ENCODE results near the gene STAG3. TPM values are rescaled to one million over a fixed set of nuclear protein-coding genes. Genes with fewer than 3 reads are reported as not detected.
"Not testable (repeated sequence)": the region's sequence is repeated elsewhere in the genome, so short reads cannot be mapped to it uniquely, and the experiment has no call there.

STAG3 gene
- total and polyA plus RNA-seq, 7 experiments from 2014 or later: 2.4 to 24.6 (median 9.0) TPM

DNA sequence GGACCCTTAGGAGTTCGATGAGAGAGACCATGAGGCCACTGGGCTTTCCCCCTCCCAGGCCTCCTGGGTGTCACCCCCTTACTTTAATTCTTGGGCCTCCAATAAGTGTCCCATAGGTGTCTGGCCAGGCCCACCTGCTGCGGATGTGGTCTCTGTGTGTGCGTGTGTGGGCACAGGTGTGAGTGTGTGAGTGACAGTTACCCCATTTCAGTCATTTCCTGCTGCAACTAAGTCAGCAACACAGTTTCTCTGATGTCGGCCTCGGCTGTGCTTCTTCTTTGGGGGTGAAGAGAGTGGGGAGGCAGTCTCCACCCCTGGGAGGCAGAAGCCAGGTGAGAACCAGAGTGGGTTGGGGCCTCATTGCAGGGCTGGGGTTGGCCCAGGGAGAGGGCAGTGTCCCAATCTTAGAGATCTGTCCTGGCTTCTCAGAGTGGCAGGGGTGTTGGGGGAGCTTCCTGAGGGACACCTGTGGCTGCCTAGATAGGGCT is 43.6 kb downstream of the STAG3 start:
- peak; percentile 79 for ATAC-seq
- POLR2A ChIA-PET: interaction anchor here (0.5 to 4.4 kb wide), 27 partner anchors 10 to 215 kb away, joined by 3 to 30 read pairs (median 4); partner anchors contain the start of genes AP4M1, GAL3ST4, LAMTOR4 and MBLAC1
- Mint-ChIP-seq H3K27ac (peak overlapping the region; percentile 96 to 100 (median 99)), H3K27me3 (no peaks in the 10 kb centered on the region), H3K9me3 (peaks cover 0 to 5% (median 0%) of the 10 kb centered on the region in 11 donors), H3K36me3 (peaks cover 0 to 38% (median 9%) of the 10 kb centered on the region in 5 donors), H3K4me1 (peaks cover 35 to 74% (median 66%) of the 10 kb centered on the region in 7 donors), H3K4me3 (peak overlapping the region; percentile 81 to 99 (median 97))
- CTCF ChIA-PET: interaction anchor here (1.2 to 6.5 kb wide), 6 partner anchors 13 to 215 kb away, joined by 3 to 84 read pairs (median 4); partner anchors contain the start of genes GAL3ST4 and PPP1R35
- peak; percentile 33 to 90 (median 87) for DNase-seq
- intact Hi-C loops (cut with micrococcal nuclease): loop anchor here (1.0 to 5.0 kb wide), 14 partner anchors 51 to 224 kb away; partner anchors contain the start of genes LAMTOR4 (in 2 of the 2), MBLAC1 (in 2 of the 2), ZCWPW1 (in 2 of the 2) and CNPY4 (in 1 of the 2)
- Histone ChIP-seq H3K27me3 (ENCODE audit: control insufficient read depth in 2 of 2, insufficient read depth in 2 of 2, low read length in 2 of 2) (no peaks in the 10 kb centered on the region), H3K4me3 (ENCODE audit: low read length) (peak overlapping the region; percentile 81), H3K4me1 (ENCODE audit: control insufficient read depth in 2 of 2, insufficient read depth in 2 of 2, low read length in 2 of 2) (peaks cover 38 to 45% of the 10 kb centered on the region in 2 donors), H3K9me3 (ENCODE audit: control insufficient read depth in 2 of 3, low read length in 3 of 3) (no peaks in the 10 kb centered on the region), H3K27ac (ENCODE audit: low read depth, low read length) (peak overlapping the region; percentile 99), H3K36me3 (ENCODE audit: control insufficient read depth in 2 of 3, insufficient read depth in 3 of 3, low read length in 3 of 3) (peaks cover 0 to 28% (median 14%) of the 10 kb centered on the region in 3 experiments)

DNA sequence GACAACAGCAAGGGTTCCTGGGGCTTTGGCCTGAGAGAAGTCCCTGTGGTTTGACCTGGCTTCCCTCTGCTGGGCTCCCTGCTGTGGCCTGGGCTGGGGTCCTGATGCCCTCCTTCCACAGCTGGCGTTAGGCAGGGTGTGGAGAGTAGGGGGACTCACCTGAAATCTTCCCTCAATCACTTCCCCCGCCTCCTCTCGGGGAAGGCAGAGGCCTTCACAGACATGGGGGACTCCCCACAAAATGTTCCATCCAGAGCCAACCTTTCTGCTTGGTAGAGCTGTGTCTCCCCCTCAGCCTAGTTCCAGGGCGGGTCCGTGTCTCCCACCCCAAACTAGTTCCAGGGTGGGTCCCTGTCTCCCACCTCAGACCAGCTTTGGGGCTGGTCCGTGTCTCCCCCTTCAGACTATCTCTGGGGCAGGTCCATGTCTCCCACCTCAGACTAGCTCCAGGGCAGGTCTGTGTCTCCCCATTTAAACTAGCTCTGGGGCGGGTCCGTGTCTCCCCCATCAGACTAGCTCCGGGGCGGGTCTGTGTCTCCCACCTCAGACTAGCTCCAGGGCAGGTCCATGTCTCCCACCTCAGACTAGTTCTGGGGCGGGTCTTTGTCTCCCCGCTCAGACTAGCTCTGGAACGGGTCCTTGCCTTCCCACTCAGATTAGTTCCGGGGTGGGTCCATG is 44.2 kb downstream of the STAG3 start:
- intact Hi-C loops (cut with micrococcal nuclease): loop anchor here (1.0 to 5.0 kb wide), 14 partner anchors 50 to 225 kb away; partner anchors contain the start of genes LAMTOR4 (in 2 of the 2), MBLAC1 (in 2 of the 2), ZCWPW1 (in 2 of the 2) and CNPY4 (in 1 of the 2)
- H3K4me3 Mint-ChIP-seq: peak overlapping the region; percentile 81 to 99 (median 97)
- ATAC-seq (no peak), DNase-seq (peak in 2 of 9 donors; percentile 27 to 75)
- Histone ChIP-seq H3K9me3 (ENCODE audit: control insufficient read depth in 2 of 3, low read length in 3 of 3) (no peaks in the 10 kb centered on the region), H3K27me3 (ENCODE audit: control insufficient read depth in 2 of 2, insufficient read depth in 2 of 2, low read length in 2 of 2) (no peaks in the 10 kb centered on the region), H3K4me1 (ENCODE audit: control insufficient read depth in 2 of 2, insufficient read depth in 2 of 2, low read length in 2 of 2) (peaks cover 36 to 45% of the 10 kb centered on the region in 2 donors), H3K27ac (ENCODE audit: low read depth, low read length) (peak overlapping the region; percentile 99), H3K4me3 (ENCODE audit: low read length) (peak overlapping the region; percentile 81), H3K36me3 (ENCODE audit: control insufficient read depth in 2 of 3, insufficient read depth in 3 of 3, low read length in 3 of 3) (peaks cover 0 to 28% (median 14%) of the 10 kb centered on the region in 3 experiments)
- ChIA-PET POLR2A (interaction anchor here (0.6 to 3.3 kb wide), 20 partner anchors 11 to 587 kb away, joined by 3 to 17 read pairs (median 4); partner anchors contain the start of genes GAL3ST4, LAMTOR4, MBLAC1 and MEPCE), CTCF (interaction anchor here (0.7 to 2.4 kb wide), 5 partner anchors 14 to 215 kb away, joined by 4 to 18 read pairs (median 4); partner anchors contain the start of gene PPP1R35)
- peaks cover 0 to 5% (median 0%) of the 10 kb centered on the region in 11 donors for H3K9me3 Mint-ChIP-seq
- H3K27me3 Mint-ChIP-seq: no peaks in the 10 kb centered on the region
- H3K36me3 Mint-ChIP-seq: peaks cover 0 to 38% (median 9%) of the 10 kb centered on the region in 5 donors
- peaks cover 35 to 72% (median 63%) of the 10 kb centered on the region in 7 donors for H3K4me1 Mint-ChIP-seq
- peak overlapping the region; percentile 96 to 100 (median 99) for H3K27ac Mint-ChIP-seq

GRCh38 chr7:100222445-100223132 is 44.9 kb downstream of the STAG3 start:
- CTCF ChIA-PET: interaction anchor here (0.9 to 2.4 kb wide), 3 partner anchors 15 to 84 kb away, joined by 4 to 18 read pairs (median 4); no protein-coding TSS in a partner anchor
- DNase-seq: no peak
- Mint-ChIP-seq H3K9me3 (peaks cover 0 to 5% (median 0%) of the 10 kb centered on the region in 11 donors), H3K36me3 (peaks cover 0 to 38% (median 9%) of the 10 kb centered on the region in 5 donors), H3K27me3 (no peaks in the 10 kb centered on the region), H3K4me3 (peak overlapping the region; percentile 81 to 99 (median 97)), H3K4me1 (peaks cover 28 to 68% (median 56%) of the 10 kb centered on the region in 7 donors), H3K27ac (peak overlapping the region; percentile 96 to 100 (median 99))
- POLR2A ChIA-PET: interaction anchor here (0.6 to 1.7 kb wide), 16 partner anchors 10 to 586 kb away, joined by 3 to 8 read pairs (median 3); partner anchors contain the start of genes PPP1R35 and ZCWPW1
- no peak for ATAC-seq
- Histone ChIP-seq H3K36me3 (ENCODE audit: control insufficient read depth in 2 of 3, insufficient read depth in 3 of 3, low read length in 3 of 3) (peaks cover 0 to 28% (median 14%) of the 10 kb centered on the region in 3 experiments), H3K4me3 (ENCODE audit: low read length) (peak overlapping the region; percentile 81), H3K27me3 (ENCODE audit: control insufficient read depth in 2 of 2, insufficient read depth in 2 of 2, low read length in 2 of 2) (no peaks in the 10 kb centered on the region), H3K27ac (ENCODE audit: low read depth, low read length) (peak overlapping the region; percentile 99), H3K9me3 (ENCODE audit: control insufficient read depth in 2 of 3, low read length in 3 of 3) (no peaks in the 10 kb centered on the region), H3K4me1 (ENCODE audit: control insufficient read depth in 2 of 2, insufficient read depth in 2 of 2, low read length in 2 of 2) (peaks cover 30 to 41% of the 10 kb centered on the region in 2 donors)
- intact Hi-C loops (cut with micrococcal nuclease): loop anchor here (5.0 kb wide), 3 partner anchors 75 to 225 kb away; partner anchors contain the start of gene LAMTOR4 (in 1 of the 2)

DNA sequence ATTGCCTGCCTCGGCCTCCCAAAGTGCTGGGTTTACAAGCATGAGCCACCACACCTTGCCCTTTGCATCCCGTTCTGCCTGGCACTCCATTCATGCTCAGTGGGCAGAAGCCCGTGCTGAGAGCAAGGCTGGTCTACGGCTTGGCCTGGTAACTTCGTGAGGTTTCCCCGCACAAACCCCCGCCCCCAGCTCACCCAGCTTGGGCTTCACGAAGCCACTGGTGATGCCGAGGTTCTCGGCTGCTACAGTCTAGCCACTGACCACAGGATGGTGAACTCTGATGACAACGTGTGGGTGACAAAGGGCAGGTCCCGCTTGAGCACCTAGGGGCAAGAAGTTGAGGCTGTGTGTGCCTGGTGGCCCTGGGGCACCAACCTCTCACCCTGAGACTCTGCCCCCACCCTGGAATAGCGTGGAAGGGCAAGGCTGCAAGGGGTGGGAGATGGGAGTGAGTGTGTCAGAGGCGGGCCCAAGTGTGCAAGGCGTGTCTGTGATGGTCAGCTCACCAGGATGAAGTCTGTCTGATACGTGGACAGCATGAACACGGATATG is 45.7 kb downstream of the STAG3 start:
- DNase-seq; CTCF ChIA-PET; H3K4me3 ChIP-seq (ENCODE audit: low read length); H3K9me3 Mint-ChIP-seq; ATAC-seq; H3K27me3 ChIP-seq (ENCODE audit: control insufficient read depth in 2 of 2, insufficient read depth in 2 of 2, low read length in 2 of 2); H3K9me3 ChIP-seq (ENCODE audit: control insufficient read depth in 2 of 3, low read length in 3 of 3); H3K27me3 Mint-ChIP-seq: not testable (repeated sequence)
- H3K4me3 Mint-ChIP-seq: peak overlapping the region; percentile 27 to 99 (median 94)
- peaks cover 0 to 38% (median 9%) of the 10 kb centered on the region in 5 donors for H3K36me3 Mint-ChIP-seq
- Histone ChIP-seq H3K36me3 (ENCODE audit: control insufficient read depth in 2 of 3, insufficient read depth in 3 of 3, low read length in 3 of 3) (peaks cover 0 to 28% (median 14%) of the 10 kb centered on the region in 3 experiments), H3K27ac (ENCODE audit: low read depth, low read length) (peak overlapping the region; percentile 99), H3K4me1 (ENCODE audit: control insufficient read depth in 2 of 2, insufficient read depth in 2 of 2, low read length in 2 of 2) (peaks cover 30 to 40% of the 10 kb centered on the region in 2 donors)
- H3K4me1 Mint-ChIP-seq: peaks cover 26 to 68% (median 56%) of the 10 kb centered on the region in 7 donors
- POLR2A ChIA-PET: interaction anchor here (0.6 to 1.7 kb wide), 5 partner anchors 11 to 299 kb away, joined by 3 to 5 read pairs (median 3); no protein-coding TSS in a partner anchor
- intact Hi-C loops (cut with micrococcal nuclease): loop anchor here (5.0 kb wide), 3 partner anchors 76 to 226 kb away; partner anchors contain the start of gene LAMTOR4 (in 1 of the 2)
- peak overlapping the region; percentile 96 to 100 (median 99) for H3K27ac Mint-ChIP-seq

DNA sequence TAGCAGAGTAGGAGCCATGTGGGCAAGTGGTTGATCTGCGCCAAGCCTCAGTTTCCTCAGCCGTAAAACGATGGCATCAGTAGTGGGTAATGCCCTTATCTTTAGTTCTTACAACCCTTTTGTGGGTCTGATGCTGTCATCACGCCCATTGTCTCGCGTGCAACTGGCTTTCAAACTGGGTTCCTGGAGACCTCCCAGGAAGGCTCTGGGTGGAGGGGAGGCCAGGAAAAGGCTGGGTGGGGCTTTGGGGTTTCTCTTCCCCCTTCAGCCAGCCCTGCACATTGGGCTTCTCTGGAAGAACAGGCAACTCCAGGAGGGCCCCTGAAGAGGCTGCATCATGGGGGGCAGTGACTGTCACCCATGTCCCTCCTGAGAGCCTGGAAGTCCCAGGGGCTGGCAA is 47.2 kb downstream of the STAG3 start:
- Mint-ChIP-seq H3K27ac (peak overlapping the region; percentile 29 to 100 (median 98)), H3K4me3 (peak overlapping the region in 5 of 10 donors; percentile 43 to 97 (median 64)), H3K36me3 (peaks cover 0 to 34% (median 9%) of the 10 kb centered on the region in 5 donors), H3K4me1 (peaks cover 15 to 63% (median 57%) of the 10 kb centered on the region in 7 donors)
- H3K9me3 Mint-ChIP-seq; H3K9me3 ChIP-seq (ENCODE audit: control insufficient read depth in 2 of 3, low read length in 3 of 3); H3K27me3 Mint-ChIP-seq; H3K27me3 ChIP-seq (ENCODE audit: control insufficient read depth in 2 of 2, insufficient read depth in 2 of 2, low read length in 2 of 2); ATAC-seq; H3K4me3 ChIP-seq (ENCODE audit: low read length); DNase-seq: not testable (repeated sequence)
- peak overlapping the region; percentile 57 for H3K27ac ChIP-seq (ENCODE audit: low read depth, low read length)
- ChIA-PET POLR2A (interaction anchor here (1.2 to 1.5 kb wide), 2 partner anchors 8 to 18 kb away, joined by 3 read pairs; no protein-coding TSS in a partner anchor), CTCF (interaction anchor here (0.6 kb wide), 1 partner anchor 86 kb away, joined by 3 read pairs; no protein-coding TSS in a partner anchor)
- peaks cover 0 to 28% (median 14%) of the 10 kb centered on the region in 3 experiments for H3K36me3 ChIP-seq (ENCODE audit: control insufficient read depth in 2 of 3, insufficient read depth in 3 of 3, low read length in 3 of 3)
- H3K4me1 ChIP-seq (ENCODE audit: control insufficient read depth in 2 of 2, insufficient read depth in 2 of 2, low read length in 2 of 2): peaks cover 24 to 29% of the 10 kb centered on the region in 2 donors
- intact Hi-C loops (cut with micrococcal nuclease): loop anchor here (5.0 kb wide), 3 partner anchors 78 to 228 kb away; partner anchors contain the start of gene LAMTOR4 (in 1 of the 2)
